K562 (cell line): ENCODE data around the gene SCRN1. TPM values are rescaled to one million over a fixed set of nuclear protein-coding genes. Genes with fewer than 3 reads are reported as not detected.

Experiments
- ATAC-seq: fragments of 200-7000 bp; cut with Tn5 transposase; 3 replicates; pipeline ENCODE4 v1.9.1; 2020; ENCODE audit warnings: moderate library complexity
- BruUV-seq: library from RNA; stranded (reverse); fragments of 400-500 nt; replicated peaks from 2 replicates; lab custom pipeline; 2021; lab: Mats Ljungman, UMichigan
- CTCF ChIA-PET: fragments of 300-600 bp; formaldehyde crosslinking; extraction: SDS; loops from one replicate; lab custom pipeline; 2021; ENCODE audit warnings: low intra/inter-chr PET ratio; lab: Yijun Ruan, JAX
- POLR2A ChIA-PET: fragments of 300-600, 350-650 bp; sonication (Branson Sonifier 250); formaldehyde crosslinking; extraction: SDS; loops from one replicate; lab custom pipeline; 2021; ENCODE audit warnings: antibody characterized with exemption, inconsistent platforms; lab: Yijun Ruan, JAX
- DNase-seq, 4 experiments: peaks; one replicate each; pipeline versions ENCODE4 v3.0.0 to v3.0.0-alpha.2; 2011 to 2018; ENCODE audit warnings: low spot score in 3 of 4, mixed read lengths in 3 of 4; ENCODE audit errors: extremely low read depth in 1 of 4
- FAIRE-seq: peaks from 2 replicates; lab custom pipeline; 2011; peaks lifted over from hg19 to GRCh38; lab: Jason Lieb, UNC
- H2AFZ ChIP-seq: 2 replicates; pipeline ENCODE4 v1.6.0; 2011; ENCODE audit warnings: low read depth, low read length, control low read depth, inconsistent platforms
- H3K27ac ChIP-seq: fragments of 200-600 bp; 3 replicates; pipeline ENCODE4 v1.8.0; 2011; ENCODE audit warnings: low read depth, mild to moderate bottlenecking, control low read depth, inconsistent platforms, low read length, moderate library complexity, mixed read lengths; ENCODE audit errors: extremely low read depth
- H3K27me3 ChIP-seq, 2 experiments: fragments of 300-600 bp in 1 of 2; 2 replicates in 1 of 2; 3 replicates in 1 of 2; pipeline versions ENCODE4 v1.6.0 to v1.8.0; 2011; ENCODE audit warnings: inconsistent platforms in 2 of 2, low read length in 2 of 2, mild to moderate bottlenecking in 1 of 2, mixed read lengths in 1 of 2, moderate library complexity in 1 of 2; ENCODE audit not compliant: control insufficient read depth in 2 of 2, insufficient read depth in 2 of 2
- H3K36me3 ChIP-seq: fragments of 300-600 bp; 3 replicates; pipeline ENCODE4 v1.8.0; 2011; ENCODE audit warnings: mild to moderate bottlenecking, low read length, inconsistent platforms; ENCODE audit not compliant: control insufficient read depth, insufficient read depth
- H3K4me1 ChIP-seq, 2 experiments: fragments of 200-600 bp in 1 of 2; replicated peaks in 1 of 2; 2 replicates in 1 of 2; 3 replicates in 1 of 2; pipeline versions ENCODE4 v1.5.1 to v1.8.0; 2011; ENCODE audit warnings: inconsistent platforms in 2 of 2, low read length in 2 of 2, mild to moderate bottlenecking in 1 of 2, mixed read lengths in 1 of 2, moderate library complexity in 1 of 2; ENCODE audit not compliant: control insufficient read depth in 2 of 2, insufficient read depth in 2 of 2
- H3K4me2 ChIP-seq: 2 replicates; pipeline ENCODE4 v1.6.1; 2011; ENCODE audit warnings: low read length, control low read depth, inconsistent platforms, mixed read lengths; ENCODE audit not compliant: insufficient read depth
- H3K4me3 ChIP-seq: fragments of 200-600 bp; sonication (generic), shearing (Covaris generic); 2 replicates; pipeline ENCODE4 v1.5.1; 2016; ENCODE audit warnings: control low read depth, inconsistent platforms
- H3K79me2 ChIP-seq: fragments of 200-600 bp; 3 replicates; pipeline ENCODE4 v1.8.0; 2011; ENCODE audit warnings: low read length, inconsistent platforms; ENCODE audit not compliant: control insufficient read depth, insufficient read depth
- H3K9ac ChIP-seq, 2 experiments: 2 replicates each; pipeline versions ENCODE4 v1.6.0 to v1.6.1; 2011; ENCODE audit warnings: low read depth in 2 of 2, low read length in 2 of 2, control low read depth in 1 of 2, inconsistent platforms in 1 of 2, mild to moderate bottlenecking in 1 of 2, mixed read lengths in 1 of 2; ENCODE audit not compliant: insufficient read depth in 1 of 2
- H3K9me1 ChIP-seq: one replicate; pipeline ENCODE4 v1.6.0; 2011; ENCODE audit warnings: inconsistent platforms, mild to moderate bottlenecking, low read length, moderate library complexity; ENCODE audit not compliant: control insufficient read depth, insufficient read depth
- H3K9me3 ChIP-seq: replicated peaks from 2 replicates; pipeline ENCODE4 v1.5.1; 2011; ENCODE audit warnings: low read depth, low read length, inconsistent platforms; ENCODE audit not compliant: control insufficient read depth, insufficient read depth
- H4K20me1 ChIP-seq: replicated peaks from 2 replicates; pipeline ENCODE4 v1.6.1; 2011; ENCODE audit warnings: low read length, inconsistent platforms, mixed read lengths; ENCODE audit not compliant: control insufficient read depth, insufficient read depth
- ARID1B ChIP-seq: fragments of 450-650 bp; IDR thresholded peaks from 2 replicates; pipeline ENCODE4 v1.6.1; 2016; ENCODE audit warnings: antibody characterized with exemption, mild to moderate bottlenecking, inconsistent platforms
- CEBPB ChIP-seq: fragments of 450-650 bp; IDR thresholded peaks from 2 replicates; pipeline ENCODE4 v1.6.1; 2016; ENCODE audit warnings: missing genetic modification characterization, missing compliant biosample characterization
- CEBPG ChIP-seq, 3 experiments: fragments of 200-800 bp in 1 of 3; sonication (Bioruptor generic) in 1 of 3; sonication (generic) in 1 of 3; formaldehyde crosslinking in 1 of 3; IDR thresholded peaks in 2 of 3; conservative IDR thresholded peaks in 1 of 3; 2 replicates each; pipeline versions ENCODE4 v1.6.1 to v1.8.0; 2016 to 2022; ENCODE audit warnings: missing compliant biosample characterization in 2 of 3, missing genetic modification characterization in 2 of 3, mild to moderate bottlenecking in 1 of 3, missing genetic modification reagents in 1 of 3
- ELF1 ChIP-seq: fragments of 200-800 bp; sonication (Bioruptor generic); IDR thresholded peaks from 2 replicates; pipeline ENCODE4 v1.6.1; 2016; ENCODE audit warnings: missing genetic modification characterization, missing compliant biosample characterization
- SMAD3 ChIP-seq: fragments of 450-650 bp; formaldehyde crosslinking; conservative IDR thresholded peaks from 2 replicates; pipeline ENCODE4 v1.4.0; 2020; ENCODE audit warnings: mild to moderate bottlenecking
- ZNF347 ChIP-seq: fragments of 450-650 bp; formaldehyde crosslinking; IDR thresholded peaks from 2 replicates; pipeline ENCODE4 v1.4.0; 2020; ENCODE audit warnings: low read depth, mild to moderate bottlenecking, moderate library complexity
- WGBS: fragments of 100-300 bp; shearing (Covaris generic); methylation state at CpG from one replicate; pipeline ENCODE4 v1.1.6; 2016; ENCODE audit warnings: low coverage, mixed read lengths; ENCODE audit not compliant: insufficient coverage; ENCODE audit errors: missing lambda C conversion rate; 5-methylcytosine and 5-hydroxymethylcytosine counted together
- in situ Hi-C: fragments of 300-500 bp; cut with MboI; formaldehyde crosslinking; loops from 4 replicates; pipeline ENCODE4 v1.15.0; 2018; ENCODE audit warnings: inconsistent platforms, mixed read lengths
- intact Hi-C: fragments of 100-400 bp; cut with micrococcal nuclease; formaldehyde crosslinking; loops from 2 replicates; pipeline ENCODE4 v1.14.2; 2022
- polyA plus RNA-seq, 8 experiments: library from polyadenylated mRNA; depleted of rRNA in 4 of 8; stranded (reverse) in 5 of 8; unstranded in 3 of 8; fragments of >200 nt; fragmentation: Nextera tagmentation in 2 of 8; fragmentation: Illumina TruSeq in 1 of 8; extraction: Ambion mirVana in 2 of 8; extraction: Trizol in 1 of 8; gene quantifications; 2 replicates each; pipeline versions ENCODE4 v1.2.1 to v1.2.3, GENCODE V29; 2011 to 2014; ENCODE audit warnings: inconsistent platforms in 1 of 8, missing spikeins in 1 of 8
- total RNA-seq, 7 experiments: library from RNA; depleted of rRNA in 6 of 7; stranded (reverse); fragments of >200 nt in 6 of 7; fragmentation: Illumina TruSeq in 2 of 7; extraction: Trizol in 2 of 7; gene quantifications; 2 replicates each; pipeline versions ENCODE4 v1.2.1 to v1.2.3, GENCODE V29; 2011 to 2021; ENCODE audit warnings: low replicate concordance in 1 of 7

SCRN1 gene
- total and polyA plus RNA-seq, 9 of the 15 experiments (the other 6 are each of a cell fraction or from before 2014, with no cell fraction given) = 0.13 to 1.4 (median 0.20) TPM

DNA sequence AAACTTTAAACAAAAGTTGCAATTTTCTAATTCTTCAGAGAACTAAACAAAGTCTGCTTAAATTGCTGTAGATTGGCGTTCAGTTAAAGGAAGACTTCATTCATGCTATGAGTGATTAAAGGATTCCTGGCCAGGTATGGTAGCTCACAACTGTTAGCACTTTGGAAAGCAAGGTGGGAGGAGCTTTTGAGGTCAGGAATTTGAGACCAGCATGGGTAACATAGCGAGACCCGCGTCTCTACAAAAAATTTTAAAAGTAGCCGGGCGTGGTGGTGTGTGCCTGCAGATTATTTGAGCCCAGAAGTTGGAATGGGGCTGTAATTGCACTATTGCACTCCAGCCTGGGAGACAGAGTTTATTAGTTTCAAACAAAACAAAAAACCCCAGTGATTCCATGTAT is 13.5 kb upstream of the SCRN1 start (continued):
- TF ChIP-seq ELF1 (tag) (no peak), ZNF347 (no peak)

DNA sequence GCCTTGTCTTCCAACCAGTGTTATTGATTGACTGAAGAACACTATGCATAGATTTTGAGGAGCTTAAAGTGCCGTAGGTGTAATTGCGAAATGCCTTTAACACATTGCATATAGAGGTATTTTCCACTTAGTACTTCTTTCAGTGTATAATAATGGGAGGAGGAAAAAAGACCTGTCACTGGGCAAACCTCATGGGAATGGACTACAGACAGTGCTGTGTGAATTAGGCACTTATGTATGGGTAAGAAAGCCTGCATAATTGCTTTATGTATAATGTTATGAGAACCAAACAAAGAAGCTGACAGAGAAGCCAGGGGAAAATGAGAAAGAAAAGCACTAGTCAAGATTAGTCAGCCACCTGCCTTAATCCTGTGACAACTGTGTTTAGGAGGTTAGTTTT is 12.4 kb upstream of the SCRN1 start:
- Histone ChIP-seq H3K4me3 (no peak overlapping the region), H3K27ac (no peak overlapping the region), H3K4me1 (no peaks in the 10 kb centered on the region), H2AFZ (no peak overlapping the region), H3K79me2 (no peaks in the 10 kb centered on the region), H3K27me3 (no peaks in the 10 kb centered on the region), H4K20me1 (no peaks in the 10 kb centered on the region), H3K9me3 (no peaks in the 10 kb centered on the region), H3K9me1 (no peaks in the 10 kb centered on the region), H3K4me2 (no peak overlapping the region), H3K9ac (no peak overlapping the region), H3K36me3 (no peaks in the 10 kb centered on the region)
- CTCF ChIA-PET = no interaction called here
- no peak for ATAC-seq
- POLR2A ChIA-PET = interaction anchor here (1.2 kb wide), 1 partner anchor 22 kb away, joined by 3 read pairs; no protein-coding TSS in a partner anchor
- FAIRE-seq = no peak
- in situ Hi-C loops (no loop called here), intact Hi-C loops (no loop called here)
- TF ChIP-seq CEBPB = peak; percentile 80
- TF ChIP-seq ARID1B = no peak
- no peak for TF ChIP-seq CEBPG (CRISPR knock-in tag; IDR thresholded peaks at IDR 0.05)
- TF ChIP-seq CEBPG (tag; conservative IDR thresholded peaks at IDR 0.05 in 1 of 2, IDR thresholded peaks at IDR 0.05 in 1 of 2) = 0 out of 4 replicates have a peak, but pooled peaks of 1 of the 2 experiments have one; percentile 38
- no peak for TF ChIP-seq SMAD3 (CRISPR knock-in tag)
- no peak for DNase-seq
- no TSS peak for BruUV-seq
- 40% methylated on average over 2 of the region's 2 CpGs for WGBS
